ENCODE results near the gene TDRD9.

DNA sequence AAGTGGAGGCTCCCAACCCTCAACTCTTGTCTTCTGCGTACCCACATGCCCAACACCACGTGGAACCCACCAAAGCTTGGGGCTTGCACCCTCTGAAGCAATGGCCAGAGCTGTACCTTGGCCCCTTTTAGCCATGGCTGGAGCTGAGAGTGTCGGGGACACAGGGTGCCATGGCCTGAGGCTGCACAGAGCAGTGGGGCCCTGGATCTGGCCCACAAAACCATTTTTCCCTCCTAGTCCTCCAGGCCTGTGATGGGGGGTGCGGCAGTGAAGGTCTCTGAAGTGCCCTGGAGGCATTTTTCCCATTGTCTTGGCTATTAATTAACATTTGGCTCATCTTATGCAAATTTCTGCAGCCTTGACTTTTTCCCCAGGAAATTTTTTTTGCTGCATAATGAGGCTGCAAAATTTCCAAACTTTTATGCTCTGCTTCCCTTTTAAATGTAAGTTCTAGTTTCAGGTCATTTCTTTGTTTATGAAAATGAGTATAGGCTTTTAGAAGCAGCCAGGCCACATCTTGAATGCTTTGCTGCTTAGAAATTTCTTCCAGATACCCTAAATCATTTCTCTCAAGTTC, 138.6 kb downstream of the TDRD9 start:
- TF ChIP-seq, protein P1, sequence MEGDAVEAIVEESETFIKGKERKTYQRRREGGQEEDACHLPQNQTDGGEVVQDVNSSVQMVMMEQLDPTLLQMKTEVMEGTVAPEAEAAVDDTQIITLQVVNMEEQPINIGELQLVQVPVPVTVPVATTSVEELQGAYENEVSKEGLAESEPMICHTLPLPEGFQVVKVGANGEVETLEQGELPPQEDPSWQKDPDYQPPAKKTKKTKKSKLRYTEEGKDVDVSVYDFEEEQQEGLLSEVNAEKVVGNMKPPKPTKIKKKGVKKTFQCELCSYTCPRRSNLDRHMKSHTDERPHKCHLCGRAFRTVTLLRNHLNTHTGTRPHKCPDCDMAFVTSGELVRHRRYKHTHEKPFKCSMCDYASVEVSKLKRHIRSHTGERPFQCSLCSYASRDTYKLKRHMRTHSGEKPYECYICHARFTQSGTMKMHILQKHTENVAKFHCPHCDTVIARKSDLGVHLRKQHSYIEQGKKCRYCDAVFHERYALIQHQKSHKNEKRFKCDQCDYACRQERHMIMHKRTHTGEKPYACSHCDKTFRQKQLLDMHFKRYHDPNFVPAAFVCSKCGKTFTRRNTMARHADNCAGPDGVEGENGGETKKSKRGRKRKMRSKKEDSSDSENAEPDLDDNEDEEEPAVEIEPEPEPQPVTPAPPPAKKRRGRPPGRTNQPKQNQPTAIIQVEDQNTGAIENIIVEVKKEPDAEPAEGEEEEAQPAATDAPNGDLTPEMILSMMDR (IDR thresholded peaks at IDR 0.05), result no peak
- TF ChIP-seq POLR2A (IDR thresholded peaks at IDR 0.05; ENCODE audit: low read depth) (no peak), EP300 (IDR thresholded peaks at IDR 0.05) (no peak), POLR2AphosphoS5 (IDR thresholded peaks at IDR 0.05) (no peak)

Data from esophagus muscularis mucosa (tissue), 4 donors.